ENCODE measurements around the gene MS4A5.

- TF ChIP-seq POLR2AphosphoS5 (IDR thresholded peaks at IDR 0.05; ENCODE audit: low read length) (no peak), SPI1 (IDR thresholded peaks at IDR 0.05; ENCODE audit: borderline replicate concordance, insufficient read depth, low read depth, low read length) (no peak), NR2C2 (IDR thresholded peaks at IDR 0.05; ENCODE audit: borderline replicate concordance, control insufficient read depth, insufficient read length, low read depth) (no peak), ATF2 (IDR thresholded peaks at IDR 0.05; ENCODE audit: low read length) (no peak), ZBTB33 (IDR thresholded peaks at IDR 0.05) (no peak)
Observed at GRCh38 chr11:60394666-60395380, 34.5 kb upstream of the MS4A5 start.

Data from GM12878 (cell line).